ENCODE results near the gene TSPAN6.

DNA sequence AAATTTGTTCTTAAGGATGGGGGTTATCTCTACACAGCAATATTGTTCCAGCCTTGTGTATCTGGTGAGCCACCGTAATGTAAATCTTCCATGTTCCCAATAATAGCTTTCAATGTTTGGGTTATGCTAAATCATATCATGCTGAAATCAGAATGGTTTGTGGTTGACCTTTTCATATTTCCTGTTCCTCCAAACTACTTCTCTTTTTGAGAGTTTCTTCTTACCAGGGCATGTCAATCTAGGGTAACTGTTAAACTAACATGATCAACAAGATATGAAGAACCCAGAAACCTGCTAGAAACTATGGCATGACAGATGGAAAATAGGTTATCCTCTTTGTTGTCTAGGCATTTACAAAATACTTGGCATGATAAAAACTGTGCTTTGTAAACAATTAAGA lies 29.9 kb downstream of the TSPAN6 start:
- TF ChIP-seq, protein P1, sequence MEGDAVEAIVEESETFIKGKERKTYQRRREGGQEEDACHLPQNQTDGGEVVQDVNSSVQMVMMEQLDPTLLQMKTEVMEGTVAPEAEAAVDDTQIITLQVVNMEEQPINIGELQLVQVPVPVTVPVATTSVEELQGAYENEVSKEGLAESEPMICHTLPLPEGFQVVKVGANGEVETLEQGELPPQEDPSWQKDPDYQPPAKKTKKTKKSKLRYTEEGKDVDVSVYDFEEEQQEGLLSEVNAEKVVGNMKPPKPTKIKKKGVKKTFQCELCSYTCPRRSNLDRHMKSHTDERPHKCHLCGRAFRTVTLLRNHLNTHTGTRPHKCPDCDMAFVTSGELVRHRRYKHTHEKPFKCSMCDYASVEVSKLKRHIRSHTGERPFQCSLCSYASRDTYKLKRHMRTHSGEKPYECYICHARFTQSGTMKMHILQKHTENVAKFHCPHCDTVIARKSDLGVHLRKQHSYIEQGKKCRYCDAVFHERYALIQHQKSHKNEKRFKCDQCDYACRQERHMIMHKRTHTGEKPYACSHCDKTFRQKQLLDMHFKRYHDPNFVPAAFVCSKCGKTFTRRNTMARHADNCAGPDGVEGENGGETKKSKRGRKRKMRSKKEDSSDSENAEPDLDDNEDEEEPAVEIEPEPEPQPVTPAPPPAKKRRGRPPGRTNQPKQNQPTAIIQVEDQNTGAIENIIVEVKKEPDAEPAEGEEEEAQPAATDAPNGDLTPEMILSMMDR (IDR thresholded peaks at IDR 0.05): no peak
- no peak for TF ChIP-seq EZH2 (IDR thresholded peaks at IDR 0.05)
